ENCODE measurements around the gene TBC1D2B.
"Not testable (repeated sequence)": the region's sequence is repeated elsewhere in the genome, so short reads cannot be mapped to it uniquely, and the experiment has no call there.

The TBC1D2B gene

GRCh38 chr15:77985031-77985930, 92.2 kb downstream of the TBC1D2B start:
- Histone ChIP-seq H3K4me1 (ENCODE audit: control insufficient read depth, insufficient read depth, low read length) (peaks cover 20% of the 10 kb centered on the region), H3K4me3 (ENCODE audit: low read length in 2 of 2) (no peak overlapping the region), H3K27me3 (ENCODE audit: control insufficient read depth in 1 of 2, insufficient read depth in 2 of 2, low read length in 2 of 2) (no peaks in the 10 kb centered on the region), H3K36me3 (ENCODE audit: control insufficient read depth in 2 of 2, insufficient read depth in 2 of 2, low read length in 2 of 2) (no peaks in the 10 kb centered on the region), H3K9ac (ENCODE audit: low read length in 2 of 2) (no peak overlapping the region), H3K9me3 (ENCODE audit: control insufficient read depth in 2 of 2, low read length in 2 of 2) (no peaks in the 10 kb centered on the region), H3K27ac (ENCODE audit: low read length) (no peak overlapping the region)

DNA sequence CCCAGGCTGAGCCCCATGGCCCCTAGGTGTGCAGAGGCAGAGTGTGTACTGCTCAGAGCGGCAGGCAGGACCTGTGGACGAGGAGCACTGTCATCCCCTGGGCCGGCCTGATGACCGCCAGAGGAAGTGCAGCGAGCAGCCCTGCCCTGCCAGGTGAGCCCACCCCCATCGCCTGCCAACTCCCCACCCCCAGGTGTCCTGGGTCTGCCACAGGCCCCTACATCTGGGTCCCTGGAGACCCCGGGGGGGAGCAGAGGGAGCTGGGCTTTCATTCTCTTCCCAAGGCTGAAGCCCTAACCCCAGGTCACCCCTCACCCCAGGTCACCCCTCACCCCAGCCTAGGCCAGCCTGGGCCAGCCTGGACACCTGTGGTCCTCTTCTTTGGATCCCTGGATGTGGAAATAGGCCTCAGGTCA, 93.1 kb downstream of the TBC1D2B start:
- H3K4me3 ChIP-seq (ENCODE audit: low read length in 2 of 2): no peak overlapping the region
- no peak overlapping the region for H3K27ac ChIP-seq (ENCODE audit: low read length)
- H3K4me1 ChIP-seq (ENCODE audit: control insufficient read depth, insufficient read depth, low read length): peaks cover 15% of the 10 kb centered on the region
- H3K9me3 ChIP-seq (ENCODE audit: control insufficient read depth in 2 of 2, low read length in 2 of 2): no peaks in the 10 kb centered on the region
- no peaks in the 10 kb centered on the region for H3K27me3 ChIP-seq (ENCODE audit: control insufficient read depth in 1 of 2, insufficient read depth in 2 of 2, low read length in 2 of 2)
- H3K36me3 ChIP-seq (ENCODE audit: control insufficient read depth in 2 of 2, insufficient read depth in 2 of 2, low read length in 2 of 2): no peaks in the 10 kb centered on the region
- H3K9ac ChIP-seq (ENCODE audit: low read length in 2 of 2): no peak overlapping the region

DNA sequence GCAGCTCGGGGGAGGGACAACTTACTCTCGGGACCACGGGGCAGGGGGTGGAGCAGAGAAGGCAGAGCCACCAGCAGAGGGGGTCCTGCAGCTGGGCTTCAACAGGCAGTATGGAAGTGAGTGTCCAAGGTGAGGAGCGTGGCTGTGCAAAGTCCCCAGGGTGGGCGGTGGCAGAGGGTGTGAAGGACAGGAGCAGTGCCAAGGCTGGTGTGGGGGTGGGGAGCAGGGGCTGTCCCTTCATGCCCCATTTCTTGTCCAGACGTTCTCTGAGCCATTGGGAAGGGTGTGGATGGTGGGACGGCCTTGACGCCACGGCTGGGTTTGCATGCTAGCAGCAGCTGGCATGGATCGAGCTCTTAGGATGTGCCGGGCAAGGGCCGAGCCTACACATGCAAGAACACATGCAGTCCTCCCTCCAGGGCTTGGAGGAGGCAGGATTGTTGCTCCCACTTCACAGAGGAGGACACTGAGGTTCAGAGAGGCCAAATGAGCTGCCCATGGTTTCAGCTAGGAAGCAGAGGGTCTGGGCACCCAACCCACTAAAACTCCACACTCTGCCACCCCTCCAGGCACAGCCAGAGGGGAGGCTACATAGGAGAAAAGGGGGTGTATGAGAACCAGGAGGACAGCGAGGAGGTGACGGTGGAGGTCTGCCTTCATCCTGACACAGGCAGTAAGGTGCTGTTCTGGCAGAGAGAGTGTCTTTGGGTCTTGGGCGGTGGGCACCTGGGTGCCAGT, 93.6 kb downstream of the TBC1D2B start:
- Histone ChIP-seq H3K4me1 (ENCODE audit: control insufficient read depth, insufficient read depth, low read length) (peaks cover 13% of the 10 kb centered on the region), H3K27ac (ENCODE audit: low read length) (no peak overlapping the region), H3K9me3 (ENCODE audit: control insufficient read depth in 2 of 2, low read length in 2 of 2) (no peaks in the 10 kb centered on the region), H3K27me3 (ENCODE audit: control insufficient read depth in 1 of 2, insufficient read depth in 2 of 2, low read length in 2 of 2) (no peaks in the 10 kb centered on the region), H3K36me3 (ENCODE audit: control insufficient read depth in 2 of 2, insufficient read depth in 2 of 2, low read length in 2 of 2) (no peaks in the 10 kb centered on the region), H3K4me3 (ENCODE audit: low read length in 2 of 2) (no peak overlapping the region), H3K9ac (ENCODE audit: low read length in 2 of 2) (no peak overlapping the region)

- Histone ChIP-seq H3K4me1 (ENCODE audit: control insufficient read depth, insufficient read depth, low read length) (peaks cover 8% of the 10 kb centered on the region), H3K27me3 (ENCODE audit: control insufficient read depth in 1 of 2, insufficient read depth in 2 of 2, low read length in 2 of 2) (no peaks in the 10 kb centered on the region), H3K9ac (ENCODE audit: low read length in 2 of 2) (no peak overlapping the region), H3K27ac (ENCODE audit: low read length) (no peak overlapping the region), H3K36me3 (ENCODE audit: control insufficient read depth in 2 of 2, insufficient read depth in 2 of 2, low read length in 2 of 2) (no peaks in the 10 kb centered on the region), H3K4me3 (ENCODE audit: low read length in 2 of 2) (no peak overlapping the region), H3K9me3 (ENCODE audit: control insufficient read depth in 2 of 2, low read length in 2 of 2) (no peaks in the 10 kb centered on the region)
Observed at GRCh38 chr15:77983091-77983707, 94.3 kb downstream of the TBC1D2B start.

DNA sequence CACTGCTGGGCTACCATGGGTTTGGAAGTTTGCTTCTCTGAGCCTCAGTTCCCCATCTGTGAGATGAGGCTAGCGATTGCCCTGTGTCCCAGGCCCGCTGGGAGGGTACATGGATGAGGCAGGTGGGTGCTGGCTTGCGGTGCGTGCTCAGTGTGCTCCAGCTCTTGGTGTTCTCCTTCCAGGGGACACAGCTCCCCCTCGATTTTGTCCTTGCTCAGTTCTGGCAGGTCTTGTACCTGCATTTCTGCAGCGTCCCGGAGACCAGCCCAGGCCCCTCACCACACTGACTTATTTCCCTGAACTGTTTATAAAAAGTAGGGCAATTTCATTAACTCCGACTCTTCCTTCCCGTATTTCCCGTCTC, 95.4 kb downstream of the TBC1D2B start:
- Histone ChIP-seq H3K27ac (ENCODE audit: low read length) (no peak overlapping the region), H3K4me3 (ENCODE audit: low read length in 2 of 2) (no peak overlapping the region), H3K9me3 (ENCODE audit: control insufficient read depth in 2 of 2, low read length in 2 of 2) (no peaks in the 10 kb centered on the region), H3K36me3 (ENCODE audit: control insufficient read depth in 2 of 2, insufficient read depth in 2 of 2, low read length in 2 of 2) (no peaks in the 10 kb centered on the region), H3K27me3 (ENCODE audit: control insufficient read depth in 1 of 2, insufficient read depth in 2 of 2, low read length in 2 of 2) (no peaks in the 10 kb centered on the region), H3K9ac (ENCODE audit: low read length in 2 of 2) (no peak overlapping the region), H3K4me1 (ENCODE audit: control insufficient read depth, insufficient read depth, low read length) (peaks cover 1% of the 10 kb centered on the region)

DNA sequence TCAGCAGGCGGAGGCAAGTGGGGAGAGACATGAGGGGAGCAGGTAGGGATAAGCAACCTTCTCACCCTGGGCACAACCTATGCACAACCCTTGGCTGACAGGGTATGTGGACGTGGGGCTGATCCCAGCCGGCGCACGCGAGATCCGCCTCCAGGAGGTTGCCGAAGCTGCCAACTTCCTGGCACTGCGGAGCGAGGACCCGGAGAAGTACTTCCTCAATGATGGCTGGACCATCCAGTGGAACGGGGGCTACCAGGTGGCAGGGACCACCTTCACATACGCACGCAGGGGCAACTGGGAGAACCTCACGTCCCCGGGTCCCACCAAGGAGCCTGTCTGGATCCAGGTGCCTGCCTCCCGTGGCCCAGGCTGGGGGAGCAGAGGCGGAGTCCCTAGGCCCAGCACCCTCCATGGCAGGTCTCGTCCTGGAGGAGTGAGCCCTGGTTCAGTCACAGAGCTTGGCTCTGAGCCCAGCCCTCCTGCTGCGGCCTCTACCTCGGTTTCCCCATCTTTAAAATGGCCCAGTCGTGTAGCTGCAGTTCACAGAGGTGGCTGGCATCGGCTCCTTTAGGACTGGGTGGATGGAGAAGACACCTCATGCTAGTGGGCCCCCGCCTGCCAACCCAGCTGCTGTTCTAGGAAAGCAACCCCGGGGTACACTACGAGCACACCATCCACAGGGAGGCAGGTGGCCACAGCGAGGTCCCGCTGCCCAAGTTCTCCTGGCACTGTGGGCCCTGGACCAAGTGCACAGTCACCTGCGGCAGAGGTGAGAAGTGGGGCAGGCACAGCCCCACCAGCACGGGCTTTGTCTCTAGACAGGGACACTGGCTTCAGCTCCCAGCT, 96.0 kb downstream of the TBC1D2B start:
- Histone ChIP-seq H3K4me3 (ENCODE audit: low read length in 2 of 2) (no peak overlapping the region), H3K27ac (ENCODE audit: low read length) (no peak overlapping the region), H3K9me3 (ENCODE audit: control insufficient read depth in 2 of 2, low read length in 2 of 2) (no peaks in the 10 kb centered on the region), H3K36me3 (ENCODE audit: control insufficient read depth in 2 of 2, insufficient read depth in 2 of 2, low read length in 2 of 2) (no peaks in the 10 kb centered on the region), H3K4me1 (ENCODE audit: control insufficient read depth, insufficient read depth, low read length) (no peaks in the 10 kb centered on the region), H3K9ac (ENCODE audit: low read length in 2 of 2) (no peak overlapping the region), H3K27me3 (ENCODE audit: control insufficient read depth in 1 of 2, insufficient read depth in 2 of 2, low read length in 2 of 2) (no peaks in the 10 kb centered on the region)

- not testable (repeated sequence) for H3K27me3 ChIP-seq (ENCODE audit: control insufficient read depth in 1 of 2, insufficient read depth in 2 of 2, low read length in 2 of 2); H3K9ac ChIP-seq (ENCODE audit: low read length in 2 of 2); H3K4me1 ChIP-seq (ENCODE audit: control insufficient read depth, insufficient read depth, low read length); H3K27ac ChIP-seq (ENCODE audit: low read length); H3K36me3 ChIP-seq (ENCODE audit: control insufficient read depth in 2 of 2, insufficient read depth in 2 of 2, low read length in 2 of 2); H3K9me3 ChIP-seq (ENCODE audit: control insufficient read depth in 2 of 2, low read length in 2 of 2); H3K4me3 ChIP-seq (ENCODE audit: low read length in 2 of 2)
Observed at GRCh38 chr15:77980674-77981073, 96.8 kb downstream of the TBC1D2B start.

DNA sequence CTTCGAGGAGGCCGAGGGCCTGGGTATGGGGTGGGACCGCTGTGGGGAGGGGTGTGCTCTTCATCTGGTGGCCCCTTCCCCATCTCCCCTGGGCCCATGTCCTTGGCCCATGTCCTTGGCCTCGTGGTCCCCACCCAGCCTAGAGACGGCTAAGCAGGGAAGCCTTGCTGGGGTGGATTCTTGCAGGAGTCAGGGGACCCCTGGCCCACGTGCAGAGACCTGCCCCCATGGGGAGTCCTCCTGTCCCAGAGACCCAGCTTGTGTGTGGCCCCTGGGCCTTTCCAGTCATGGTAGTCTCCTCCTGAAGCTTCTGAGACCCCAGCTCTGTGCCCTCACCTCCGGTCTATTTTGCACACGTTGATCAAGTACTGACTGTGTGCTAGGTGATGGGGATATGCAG, 97.4 kb downstream of the TBC1D2B start:
- H3K4me1 ChIP-seq (ENCODE audit: control insufficient read depth, insufficient read depth, low read length): peaks cover 6% of the 10 kb centered on the region
- no peak overlapping the region for H3K27ac ChIP-seq (ENCODE audit: low read length)
- H3K27me3 ChIP-seq (ENCODE audit: control insufficient read depth in 1 of 2, insufficient read depth in 2 of 2, low read length in 2 of 2): no peaks in the 10 kb centered on the region
- H3K4me3 ChIP-seq (ENCODE audit: low read length in 2 of 2): no peak overlapping the region
- no peaks in the 10 kb centered on the region for H3K36me3 ChIP-seq (ENCODE audit: control insufficient read depth in 2 of 2, insufficient read depth in 2 of 2, low read length in 2 of 2)
- no peaks in the 10 kb centered on the region for H3K9me3 ChIP-seq (ENCODE audit: control insufficient read depth in 2 of 2, low read length in 2 of 2)
- no peak overlapping the region for H3K9ac ChIP-seq (ENCODE audit: low read length in 2 of 2)

DNA sequence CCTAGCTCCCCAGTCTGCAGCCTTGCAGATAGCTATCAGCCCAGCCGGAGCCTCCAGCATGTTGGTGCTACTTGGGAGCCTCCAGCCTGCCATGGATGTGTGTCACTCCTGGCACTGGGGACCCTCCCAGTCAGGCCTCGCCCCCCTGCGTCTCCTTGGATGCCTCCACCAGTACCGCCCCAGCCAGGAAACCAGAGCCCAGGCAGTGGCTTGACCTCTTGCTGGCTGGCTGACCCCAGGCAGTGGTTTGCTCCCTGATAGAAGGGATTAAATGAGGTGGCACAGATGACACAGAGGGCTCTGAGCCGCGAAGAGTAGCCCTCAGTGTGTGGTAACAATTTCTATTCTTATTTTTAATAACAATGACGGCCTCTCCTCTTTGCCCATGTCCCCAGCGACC, 98.4 kb downstream of the TBC1D2B start:
- H3K36me3 ChIP-seq (ENCODE audit: control insufficient read depth in 2 of 2, insufficient read depth in 2 of 2, low read length in 2 of 2); H3K9ac ChIP-seq (ENCODE audit: low read length in 2 of 2); H3K9me3 ChIP-seq (ENCODE audit: control insufficient read depth in 2 of 2, low read length in 2 of 2); H3K27me3 ChIP-seq (ENCODE audit: control insufficient read depth in 1 of 2, insufficient read depth in 2 of 2, low read length in 2 of 2); H3K4me3 ChIP-seq (ENCODE audit: low read length in 2 of 2); H3K27ac ChIP-seq (ENCODE audit: low read length): not testable (repeated sequence)
- peaks cover 16% of the 10 kb centered on the region for H3K4me1 ChIP-seq (ENCODE audit: control insufficient read depth, insufficient read depth, low read length)

DNA sequence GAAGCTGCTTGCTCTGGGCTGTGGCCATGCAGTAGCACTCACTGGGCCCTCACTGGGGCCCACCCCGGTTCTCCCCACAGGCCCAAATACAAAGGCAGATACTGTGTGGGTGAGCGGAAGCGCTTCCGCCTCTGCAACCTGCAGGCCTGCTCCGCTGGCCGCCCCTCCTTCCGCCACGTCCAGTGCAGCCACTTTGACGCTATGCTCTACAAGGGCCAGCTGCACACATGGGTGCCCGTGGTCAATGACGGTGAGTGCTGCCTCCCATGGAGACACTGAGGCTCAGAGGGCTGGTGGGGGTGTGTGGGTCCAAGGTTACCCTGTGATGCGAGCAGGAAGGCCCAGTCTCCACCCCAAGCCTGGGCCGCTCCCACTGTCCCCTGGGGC, 98.8 kb downstream of the TBC1D2B start:
- H3K27me3 ChIP-seq (ENCODE audit: control insufficient read depth in 1 of 2, insufficient read depth in 2 of 2, low read length in 2 of 2): not testable (repeated sequence)
- peaks cover 20% of the 10 kb centered on the region for H3K4me1 ChIP-seq (ENCODE audit: control insufficient read depth, insufficient read depth, low read length)

More for the DNA sequence above, 98.8 kb downstream of the TBC1D2B start:
- not testable (repeated sequence) for H3K9me3 ChIP-seq (ENCODE audit: control insufficient read depth in 2 of 2, low read length in 2 of 2); H3K9ac ChIP-seq (ENCODE audit: low read length in 2 of 2); H3K27ac ChIP-seq (ENCODE audit: low read length); H3K4me3 ChIP-seq (ENCODE audit: low read length in 2 of 2); H3K36me3 ChIP-seq (ENCODE audit: control insufficient read depth in 2 of 2, insufficient read depth in 2 of 2, low read length in 2 of 2)

All from stomach smooth muscle (tissue), 2 donors.